B cell (primary cell): ENCODE data around the gene S100A8. TPM values are rescaled to one million over a fixed set of nuclear protein-coding genes. Genes with fewer than 3 reads are reported as not detected.

ENCODE experiments used
- ATAC-seq: fragments of 200-7000 bp; cut with Tn5 transposase; one replicate; pipeline ENCODE4 v1.10.0; 2021; ENCODE audit warnings: low read depth, mild to moderate bottlenecking, moderate number of reproducible peaks, moderate library complexity
- CTCF ChIA-PET: fragments of 350-600 bp; sonication (Branson Sonifier 250); formaldehyde crosslinking; loops from one replicate; lab custom pipeline; 2021; ENCODE audit warnings: antibody characterized with exemption, inconsistent platforms; lab: Charles Lee
- POLR2A ChIA-PET: fragments of 350-600 bp; sonication (Branson Sonifier 250); formaldehyde crosslinking; loops from one replicate; lab custom pipeline; 2021; ENCODE audit warnings: antibody characterized with exemption; lab: Charles Lee
- DNase-seq: peaks from one replicate; pipeline ENCODE4 v3.0.0; 2013
- H2AFZ ChIP-seq: 2 replicates; pipeline ENCODE4 v1.6.1; 2012; ENCODE audit warnings: mild to moderate bottlenecking, low read depth, low read length; ENCODE audit not compliant: insufficient read depth, poor library complexity, severe bottlenecking
- H3K27ac ChIP-seq, 2 donors: 1 replicate in 1 of 2; 2 replicates in 1 of 2; pipeline ENCODE4 v1.5.1; 2012 to 2013; ENCODE audit warnings: low read length in 2 of 2, mild to moderate bottlenecking in 2 of 2, moderate library complexity in 1 of 2
- H3K27me3 ChIP-seq, 4 experiments: fragments of 200-600 bp in 1 of 4; sonication (generic) in 1 of 4; replicated peaks in 1 of 4; 1 replicate in 2 of 4; 2 replicates in 2 of 4; pipeline versions ENCODE4 v1.6.1 to v1.7.0; 2013 to 2016; ENCODE audit warnings: low read length in 3 of 4, mild to moderate bottlenecking in 2 of 4, mixed read lengths in 1 of 4, moderate library complexity in 1 of 4; ENCODE audit not compliant: insufficient read depth in 4 of 4, control insufficient read depth in 3 of 4; ENCODE audit errors: control extremely low read depth in 1 of 4
- H3K36me3 ChIP-seq, 2 experiments: replicated peaks in 1 of 2; 1 replicate in 1 of 2; 2 replicates in 1 of 2; pipeline versions ENCODE4 v1.6.1 to v1.7.1; 2013; ENCODE audit warnings: low read length in 1 of 2; ENCODE audit not compliant: insufficient read depth in 2 of 2, control insufficient read depth in 1 of 2; ENCODE audit errors: control extremely low read depth in 1 of 2, extremely low read depth in 1 of 2
- H3K4me1 ChIP-seq, 2 donors: fragments of 200-600 bp in 1 of 2; sonication (generic) in 1 of 2; 1 replicate in 1 of 2; 2 replicates in 1 of 2; pipeline versions ENCODE4 v1.5.1 to v1.6.1; 2013 to 2017; ENCODE audit warnings: low read length in 2 of 2; ENCODE audit not compliant: control insufficient read depth in 2 of 2, insufficient read depth in 2 of 2
- H3K4me2 ChIP-seq: replicated peaks from 2 replicates; pipeline ENCODE3; 2012; ENCODE audit warnings: mild to moderate bottlenecking, low read depth, low read length; ENCODE audit not compliant: poor library complexity, severe bottlenecking
- H3K4me3 ChIP-seq, 5 experiments: fragments of 200-600 bp in 1 of 5; sonication (generic) in 1 of 5; 1 replicate in 3 of 5; 2 replicates in 2 of 5; pipeline versions ENCODE4 v1.5.1 to v1.7.0; 2011 to 2016; ENCODE audit warnings: low read length in 4 of 5, mild to moderate bottlenecking in 4 of 5, low read depth in 2 of 5, control low read depth in 1 of 5, moderate library complexity in 1 of 5; ENCODE audit not compliant: insufficient read depth in 1 of 5; ENCODE audit errors: control extremely low read depth in 1 of 5, extremely low read depth in 1 of 5
- H3K79me2 ChIP-seq: fragments of 200-600 bp; sonication (generic); one replicate; pipeline ENCODE4 v1.6.0; 2016; ENCODE audit warnings: low read length; ENCODE audit not compliant: control insufficient read depth, insufficient read depth
- H3K9ac ChIP-seq: fragments of 200-600 bp; sonication (generic); 2 replicates; pipeline ENCODE4 v1.6.1; 2017; ENCODE audit warnings: mild to moderate bottlenecking, low read length, moderate library complexity
- H3K9me3 ChIP-seq, 3 donors: one replicate each; pipeline versions ENCODE4 v1.6.1 to v1.7.1; 2013; ENCODE audit warnings: low read length in 2 of 3; ENCODE audit not compliant: control insufficient read depth in 2 of 3, insufficient read depth in 1 of 3; ENCODE audit errors: control extremely low read depth in 1 of 3
- H4K20me1 ChIP-seq: 2 replicates; pipeline ENCODE4 v1.6.0; 2012; ENCODE audit warnings: mild to moderate bottlenecking, low read length; ENCODE audit not compliant: insufficient read depth, control insufficient read depth, poor library complexity, severe bottlenecking
- H3K27ac Mint-ChIP-seq: one replicate; pipeline ENCODE4 v1.8.0; 2021; ENCODE audit warnings: mixed read lengths
- H3K27me3 Mint-ChIP-seq: one replicate; pipeline ENCODE4 v1.8.0; 2021; ENCODE audit warnings: mixed read lengths
- H3K4me1 Mint-ChIP-seq: one replicate; pipeline ENCODE4 v1.8.0; 2021; ENCODE audit warnings: mixed read lengths
- H3K4me3 Mint-ChIP-seq: one replicate; pipeline ENCODE4 v1.8.0; 2021; ENCODE audit warnings: mixed read lengths
- H3K9me3 Mint-ChIP-seq: one replicate; pipeline ENCODE4 v1.8.0; 2022; ENCODE audit warnings: mixed read lengths; ENCODE audit not compliant: insufficient read depth
- EZH2 ChIP-seq: IDR thresholded peaks from 2 replicates; pipeline ENCODE4 v1.6.1; 2012; ENCODE audit warnings: borderline replicate concordance, low read depth, mild to moderate bottlenecking, moderate library complexity, low read length; ENCODE audit not compliant: insufficient read depth, poor library complexity, severe bottlenecking
- WGBS: methylation state at CpG from one replicate; pipeline ENCODE4 v1.1.5; 2013; ENCODE audit warnings: missing lambda C conversion rate; ENCODE audit not compliant: insufficient coverage; 5-methylcytosine and 5-hydroxymethylcytosine counted together
- intact Hi-C: fragments of 100-400 bp; cut with micrococcal nuclease; formaldehyde crosslinking; loops from one replicate; pipeline ENCODE4 v1.10.0; 2022
- polyA plus RNA-seq: library from polyadenylated mRNA; depleted of rRNA; stranded (reverse); fragments of >200 nt; gene quantifications from 2 replicates; pipeline ENCODE4 v1.2.3, GENCODE V29; 2012
- total RNA-seq, 2 donors: library from RNA; stranded (reverse); fragments of 120-200 nt in 1 of 2; gene quantifications; 1 replicate in 1 of 2; 2 replicates in 1 of 2; pipeline versions ENCODE4 v1.2.3 to v1.2.4, GENCODE V29; 2013 to 2022
- TF ChIP-seq, protein P1 (sequence below): fragments of 200-600 bp; IDR thresholded peaks from one replicate; pipeline ENCODE4 v1.8.0; 2022; ENCODE audit warnings: antibody characterized with exemption, mild to moderate bottlenecking

Gene S100A8
- total and polyA plus RNA-seq, 2 donors (not counting 1 experiment from before 2014, with no cell fraction given): 3.3 to 16.7 TPM

DNA sequence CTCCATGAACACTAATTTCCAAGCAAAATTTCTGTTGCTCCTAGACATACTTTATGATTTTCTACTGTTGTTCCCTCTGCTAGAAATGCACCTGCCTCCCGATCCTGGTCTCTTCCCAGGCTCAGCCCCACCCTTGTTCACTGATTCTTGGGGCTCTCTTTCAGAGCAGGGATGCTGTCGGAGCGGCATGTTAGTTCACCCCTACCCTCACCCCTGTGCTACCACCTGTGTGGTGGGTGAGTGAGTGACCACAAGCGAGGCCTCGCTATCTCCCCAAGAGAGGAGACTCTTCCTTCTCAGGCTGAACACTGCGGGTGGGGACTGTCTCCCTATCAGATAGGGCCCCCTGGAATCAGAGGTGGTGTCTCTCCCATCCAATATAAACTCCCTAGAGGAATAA, 4.9 kb upstream of the S100A8 start:
- H3K9ac ChIP-seq: no peak overlapping the region
- Mint-ChIP-seq H3K4me1 (no peaks in the 10 kb centered on the region), H3K27ac (no peak overlapping the region), H3K27me3 (peaks cover 41% of the 10 kb centered on the region), H3K4me3 (no peak overlapping the region), H3K9me3 (no peaks in the 10 kb centered on the region)
- ChIA-PET CTCF (no interaction called here), POLR2A (no interaction called here)
- no peak overlapping the region for H3K4me3 ChIP-seq
- H2AFZ ChIP-seq: no peak overlapping the region
- TF ChIP-seq, protein P1, sequence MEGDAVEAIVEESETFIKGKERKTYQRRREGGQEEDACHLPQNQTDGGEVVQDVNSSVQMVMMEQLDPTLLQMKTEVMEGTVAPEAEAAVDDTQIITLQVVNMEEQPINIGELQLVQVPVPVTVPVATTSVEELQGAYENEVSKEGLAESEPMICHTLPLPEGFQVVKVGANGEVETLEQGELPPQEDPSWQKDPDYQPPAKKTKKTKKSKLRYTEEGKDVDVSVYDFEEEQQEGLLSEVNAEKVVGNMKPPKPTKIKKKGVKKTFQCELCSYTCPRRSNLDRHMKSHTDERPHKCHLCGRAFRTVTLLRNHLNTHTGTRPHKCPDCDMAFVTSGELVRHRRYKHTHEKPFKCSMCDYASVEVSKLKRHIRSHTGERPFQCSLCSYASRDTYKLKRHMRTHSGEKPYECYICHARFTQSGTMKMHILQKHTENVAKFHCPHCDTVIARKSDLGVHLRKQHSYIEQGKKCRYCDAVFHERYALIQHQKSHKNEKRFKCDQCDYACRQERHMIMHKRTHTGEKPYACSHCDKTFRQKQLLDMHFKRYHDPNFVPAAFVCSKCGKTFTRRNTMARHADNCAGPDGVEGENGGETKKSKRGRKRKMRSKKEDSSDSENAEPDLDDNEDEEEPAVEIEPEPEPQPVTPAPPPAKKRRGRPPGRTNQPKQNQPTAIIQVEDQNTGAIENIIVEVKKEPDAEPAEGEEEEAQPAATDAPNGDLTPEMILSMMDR: no peak
- TF ChIP-seq EZH2: no peak
- ATAC-seq (no peak), DNase-seq (no peak)
- no peak overlapping the region for H3K27ac ChIP-seq
- no peaks in the 10 kb centered on the region for H4K20me1 ChIP-seq
- no peaks in the 10 kb centered on the region for H3K4me1 ChIP-seq
- H3K27me3 ChIP-seq: peaks cover 0 to 4% (median 0%) of the 10 kb centered on the region in 4 experiments
- WGBS: 79% methylated on average over 2 of the region's 6 CpGs
- H3K9me3 ChIP-seq: no peaks in the 10 kb centered on the region
- intact Hi-C loops: no loop called here
- H3K79me2 ChIP-seq: no peaks in the 10 kb centered on the region
- H3K36me3 ChIP-seq: no peaks in the 10 kb centered on the region
- H3K4me2 ChIP-seq: no peak overlapping the region

DNA sequence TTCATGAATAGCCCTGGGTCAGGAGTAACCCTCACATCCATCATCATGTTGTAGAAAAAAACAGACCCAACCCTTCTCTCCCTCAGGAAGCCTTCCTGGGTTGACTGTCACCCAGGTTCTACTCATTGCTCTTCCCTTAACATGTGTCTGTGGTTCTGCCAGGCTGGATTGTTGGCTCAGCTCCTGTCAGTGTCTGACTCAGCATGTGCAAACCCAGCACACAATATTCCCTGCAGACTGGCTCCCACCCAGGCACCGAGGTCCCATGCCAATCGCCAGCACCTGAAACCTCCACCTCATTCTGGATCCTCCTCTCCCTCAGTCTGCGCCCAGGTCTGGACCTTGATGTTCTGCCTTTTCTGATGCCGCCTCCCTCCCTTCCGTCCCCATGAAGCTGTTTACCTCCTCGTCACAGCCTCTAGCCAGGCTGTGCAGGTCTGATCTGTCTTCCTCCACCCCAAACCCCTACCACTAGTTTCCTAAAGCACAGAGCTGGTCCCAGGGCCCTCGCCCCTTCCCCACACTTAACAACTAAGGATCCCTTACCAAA, 4.3 kb upstream of the S100A8 start:
- Histone ChIP-seq H3K9me3 (no peaks in the 10 kb centered on the region), H3K4me3 (no peak overlapping the region), H3K27me3 (peaks cover 0 to 4% (median 0%) of the 10 kb centered on the region in 4 experiments), H2AFZ (no peak overlapping the region), H3K36me3 (no peaks in the 10 kb centered on the region), H3K79me2 (no peaks in the 10 kb centered on the region), H3K4me1 (no peaks in the 10 kb centered on the region), H3K27ac (no peak overlapping the region), H4K20me1 (no peaks in the 10 kb centered on the region), H3K9ac (no peak overlapping the region), H3K4me2 (no peak overlapping the region)
- TF ChIP-seq EZH2: no peak
- TF ChIP-seq, protein P1: no peak
- H3K27ac Mint-ChIP-seq: no peak overlapping the region
- H3K4me1 Mint-ChIP-seq: no peaks in the 10 kb centered on the region
- DNase-seq: no peak
- H3K27me3 Mint-ChIP-seq: peaks cover 41% of the 10 kb centered on the region
- WGBS: 86% methylated on average over 7 of the region's 7 CpGs
- ChIA-PET POLR2A (no interaction called here), CTCF (no interaction called here)
- ATAC-seq: no peak
- intact Hi-C loops: no loop called here
- no peaks in the 10 kb centered on the region for H3K9me3 Mint-ChIP-seq
- H3K4me3 Mint-ChIP-seq: no peak overlapping the region
